HepG2 (cell line): ENCODE results near the gene DCAF7. TPM values are rescaled to one million over a fixed set of nuclear protein-coding genes. Genes with fewer than 3 reads are reported as not detected.

Experiments
- ESRRA ChIP-seq: sonication (generic); formaldehyde crosslinking; IDR thresholded peaks from 2 replicates; pipeline ENCODE4 v1.5.1; 2020; ENCODE audit warnings: mild to moderate bottlenecking, low read depth, missing genetic modification reagents
- ETV5 ChIP-seq: IDR thresholded peaks from 2 replicates; pipeline ENCODE4 v1.6.1; 2018; ENCODE audit warnings: missing biosample characterization, missing genetic modification reagents, inconsistent platforms, borderline replicate concordance
- FIP1L1 ChIP-seq: fragments of 200-400 bp; formaldehyde crosslinking; IDR thresholded peaks from 2 replicates; pipeline ENCODE4 v1.6.1; 2018; ENCODE audit warnings: low read depth, mild to moderate bottlenecking, low read length, moderate library complexity, borderline replicate concordance; ENCODE audit not compliant: insufficient read depth
- KDM1A ChIP-seq: IDR thresholded peaks from 2 replicates; pipeline ENCODE4 v1.6.1; 2016; ENCODE audit warnings: missing compliant biosample characterization
- POLR2AphosphoS5 ChIP-seq: IDR thresholded peaks from 2 replicates; pipeline ENCODE4 v1.6.1; 2012; ENCODE audit warnings: low read depth, low read length
- THYN1 ChIP-seq: sonication (generic); formaldehyde crosslinking; IDR thresholded peaks from 2 replicates; pipeline ENCODE4 v1.8.1; 2023; ENCODE audit warnings: low read depth, mild to moderate bottlenecking, moderate library complexity, missing genetic modification reagents, borderline replicate concordance
- U2AF2 ChIP-seq: fragments of 200-400 bp; formaldehyde crosslinking; IDR thresholded peaks from 2 replicates; pipeline ENCODE4 v1.6.1; 2017; ENCODE audit warnings: low read depth, mild to moderate bottlenecking, low read length
- ZNF468 ChIP-seq: sonication (generic); formaldehyde crosslinking; IDR thresholded peaks from 2 replicates; pipeline ENCODE4 v1.8.0; 2022; ENCODE audit warnings: mild to moderate bottlenecking, moderate library complexity, missing genetic modification reagents
- ZNF598 ChIP-seq: sonication (generic); formaldehyde crosslinking; IDR thresholded peaks from 2 replicates; pipeline ENCODE4 v1.5.1; 2020; ENCODE audit warnings: mild to moderate bottlenecking, missing genetic modification reagents, borderline replicate concordance
- polyA plus RNA-seq, 8 experiments: library from polyadenylated mRNA; depleted of rRNA in 3 of 8; stranded (reverse) in 7 of 8; unstranded in 1 of 8; fragments of >200 nt; fragmentation: Illumina TruSeq in 4 of 8; extraction: Trizol in 4 of 8; gene quantifications; 2 replicates each; pipeline versions ENCODE4 v1.2.1 to v1.2.3, GENCODE V29; 2011 to 2016; ENCODE audit warnings: low read depth in 4 of 8, missing spikeins in 1 of 8, mixed read lengths in 1 of 8; ENCODE audit not compliant: insufficient read depth in 1 of 8
- total RNA-seq, 5 experiments: library from RNA; depleted of rRNA; stranded (reverse); fragments of >200 nt; fragmentation: Illumina TruSeq; extraction: Trizol; gene quantifications; 2 replicates each; pipeline ENCODE4 v1.2.3, GENCODE V29; 2016; ENCODE audit warnings: low read depth in 1 of 5
- TF ChIP-seq, protein P1 (sequence below): sonication (generic); formaldehyde crosslinking; IDR thresholded peaks from 2 replicates; pipeline ENCODE4 v1.4.0; 2020; ENCODE audit warnings: missing genetic modification reagents
- TF ChIP-seq, protein P2 (sequence below): IDR thresholded peaks from 2 replicates; pipeline ENCODE4 v1.6.1; 2018; ENCODE audit warnings: missing genetic modification reagents
- TF ChIP-seq, protein P3 (sequence below): sonication (generic); formaldehyde crosslinking; IDR thresholded peaks from 2 replicates; pipeline ENCODE4 v1.5.0; 2020; ENCODE audit warnings: mild to moderate bottlenecking, missing genetic modification reagents
- TF ChIP-seq, protein P4 (sequence below), 2 experiments: sonication (generic) in 1 of 2; formaldehyde crosslinking in 1 of 2; IDR thresholded peaks; 2 replicates each; pipeline versions ENCODE4 v1.4.0 to v1.6.1; 2016 to 2020; ENCODE audit warnings: borderline replicate concordance in 1 of 2, low read depth in 1 of 2, mild to moderate bottlenecking in 1 of 2, missing genetic modification reagents in 1 of 2
- TF ChIP-seq, protein P5 (sequence below): sonication (generic); formaldehyde crosslinking; IDR thresholded peaks from 2 replicates; pipeline ENCODE4 v1.4.0; 2020; ENCODE audit warnings: mild to moderate bottlenecking, missing genetic modification reagents
- TF ChIP-seq, protein P6 (sequence below): sonication (generic); formaldehyde crosslinking; IDR thresholded peaks from 2 replicates; pipeline ENCODE4 v1.4.0; 2020; ENCODE audit warnings: missing genetic modification reagents, low read depth, mild to moderate bottlenecking, borderline replicate concordance

DCAF7 gene
- total and polyA plus RNA-seq, 2 of the 13 experiments (the other 11 are each of a cell fraction or from before 2014, with no cell fraction given): 55.2 to 73.4 TPM

DNA sequence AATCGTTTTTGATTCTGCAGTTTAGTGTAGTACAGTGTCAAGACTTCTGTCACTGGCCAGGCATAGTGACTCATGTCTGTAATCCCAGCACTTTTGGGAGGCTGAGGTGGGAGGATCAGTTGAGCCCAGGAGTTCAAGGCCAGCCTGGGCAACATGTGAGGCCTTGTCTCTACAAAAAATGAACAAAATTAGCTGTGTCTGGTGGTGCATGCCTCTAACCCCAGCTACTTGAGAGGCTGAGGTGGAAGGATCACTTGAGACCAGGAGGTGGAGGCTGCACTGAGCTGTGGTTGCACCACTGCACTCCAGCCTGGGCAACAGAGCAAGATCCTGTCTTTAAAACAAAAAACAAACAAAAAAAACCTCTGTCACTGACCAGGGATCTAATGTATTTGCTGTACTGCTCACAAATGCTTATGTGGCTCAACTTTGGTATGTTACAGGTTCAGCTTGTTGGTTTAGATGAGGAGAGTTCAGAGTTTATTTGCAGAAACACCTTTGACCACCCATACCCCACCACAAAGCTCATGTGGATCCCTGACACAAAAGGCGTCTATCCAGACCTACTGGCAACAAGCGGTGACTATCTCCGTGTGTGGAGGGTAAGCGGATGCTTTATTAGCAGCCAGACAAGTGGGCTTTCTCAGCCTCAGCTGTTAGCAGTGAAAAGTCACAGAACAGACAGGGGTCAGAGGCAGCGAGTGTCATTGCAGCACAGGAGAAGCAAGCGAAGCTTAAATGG is 27.9 kb downstream of the DCAF7 start (continued):
- TF ChIP-seq, protein P1, sequence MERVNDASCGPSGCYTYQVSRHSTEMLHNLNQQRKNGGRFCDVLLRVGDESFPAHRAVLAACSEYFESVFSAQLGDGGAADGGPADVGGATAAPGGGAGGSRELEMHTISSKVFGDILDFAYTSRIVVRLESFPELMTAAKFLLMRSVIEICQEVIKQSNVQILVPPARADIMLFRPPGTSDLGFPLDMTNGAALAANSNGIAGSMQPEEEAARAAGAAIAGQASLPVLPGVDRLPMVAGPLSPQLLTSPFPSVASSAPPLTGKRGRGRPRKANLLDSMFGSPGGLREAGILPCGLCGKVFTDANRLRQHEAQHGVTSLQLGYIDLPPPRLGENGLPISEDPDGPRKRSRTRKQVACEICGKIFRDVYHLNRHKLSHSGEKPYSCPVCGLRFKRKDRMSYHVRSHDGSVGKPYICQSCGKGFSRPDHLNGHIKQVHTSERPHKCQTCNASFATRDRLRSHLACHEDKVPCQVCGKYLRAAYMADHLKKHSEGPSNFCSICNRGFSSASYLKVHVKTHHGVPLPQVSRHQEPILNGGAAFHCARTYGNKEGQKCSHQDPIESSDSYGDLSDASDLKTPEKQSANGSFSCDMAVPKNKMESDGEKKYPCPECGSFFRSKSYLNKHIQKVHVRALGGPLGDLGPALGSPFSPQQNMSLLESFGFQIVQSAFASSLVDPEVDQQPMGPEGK (CRISPR knock-in tag): peak; percentile 62
- TF ChIP-seq, protein P2, sequence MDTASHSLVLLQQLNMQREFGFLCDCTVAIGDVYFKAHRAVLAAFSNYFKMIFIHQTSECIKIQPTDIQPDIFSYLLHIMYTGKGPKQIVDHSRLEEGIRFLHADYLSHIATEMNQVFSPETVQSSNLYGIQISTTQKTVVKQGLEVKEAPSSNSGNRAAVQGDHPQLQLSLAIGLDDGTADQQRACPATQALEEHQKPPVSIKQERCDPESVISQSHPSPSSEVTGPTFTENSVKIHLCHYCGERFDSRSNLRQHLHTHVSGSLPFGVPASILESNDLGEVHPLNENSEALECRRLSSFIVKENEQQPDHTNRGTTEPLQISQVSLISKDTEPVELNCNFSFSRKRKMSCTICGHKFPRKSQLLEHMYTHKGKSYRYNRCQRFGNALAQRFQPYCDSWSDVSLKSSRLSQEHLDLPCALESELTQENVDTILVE (CRISPR knock-in tag): no peak
- TF ChIP-seq, protein P3, sequence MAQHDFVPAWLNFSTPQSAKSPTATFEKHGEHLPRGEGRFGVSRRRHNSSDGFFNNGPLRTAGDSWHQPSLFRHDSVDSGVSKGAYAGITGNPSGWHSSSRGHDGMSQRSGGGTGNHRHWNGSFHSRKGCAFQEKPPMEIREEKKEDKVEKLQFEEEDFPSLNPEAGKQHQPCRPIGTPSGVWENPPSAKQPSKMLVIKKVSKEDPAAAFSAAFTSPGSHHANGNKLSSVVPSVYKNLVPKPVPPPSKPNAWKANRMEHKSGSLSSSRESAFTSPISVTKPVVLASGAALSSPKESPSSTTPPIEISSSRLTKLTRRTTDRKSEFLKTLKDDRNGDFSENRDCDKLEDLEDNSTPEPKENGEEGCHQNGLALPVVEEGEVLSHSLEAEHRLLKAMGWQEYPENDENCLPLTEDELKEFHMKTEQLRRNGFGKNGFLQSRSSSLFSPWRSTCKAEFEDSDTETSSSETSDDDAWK (CRISPR knock-in tag): no peak
- TF ChIP-seq THYN1 (no peak), POLR2AphosphoS5 (0 out of 2 replicates have a peak, but pooled peaks have one; percentile 41), ESRRA (CRISPR knock-in tag) (peak; percentile 88), ZNF598 (CRISPR knock-in tag) (peak; percentile 92; the same call in 1 of the 2 replicates), ETV5 (CRISPR knock-in tag) (peak; percentile 60; the same call in 1 of the 2 replicates), U2AF2 (no peak), ZNF468 (CRISPR knock-in tag) (peak; percentile 82; the same call in 1 of the 2 replicates), FIP1L1 (no peak), KDM1A (peak; percentile 99)
- TF ChIP-seq, protein P4, sequence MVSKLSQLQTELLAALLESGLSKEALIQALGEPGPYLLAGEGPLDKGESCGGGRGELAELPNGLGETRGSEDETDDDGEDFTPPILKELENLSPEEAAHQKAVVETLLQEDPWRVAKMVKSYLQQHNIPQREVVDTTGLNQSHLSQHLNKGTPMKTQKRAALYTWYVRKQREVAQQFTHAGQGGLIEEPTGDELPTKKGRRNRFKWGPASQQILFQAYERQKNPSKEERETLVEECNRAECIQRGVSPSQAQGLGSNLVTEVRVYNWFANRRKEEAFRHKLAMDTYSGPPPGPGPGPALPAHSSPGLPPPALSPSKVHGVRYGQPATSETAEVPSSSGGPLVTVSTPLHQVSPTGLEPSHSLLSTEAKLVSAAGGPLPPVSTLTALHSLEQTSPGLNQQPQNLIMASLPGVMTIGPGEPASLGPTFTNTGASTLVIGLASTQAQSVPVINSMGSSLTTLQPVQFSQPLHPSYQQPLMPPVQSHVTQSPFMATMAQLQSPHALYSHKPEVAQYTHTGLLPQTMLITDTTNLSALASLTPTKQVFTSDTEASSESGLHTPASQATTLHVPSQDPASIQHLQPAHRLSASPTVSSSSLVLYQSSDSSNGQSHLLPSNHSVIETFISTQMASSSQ (IDR thresholded peaks at IDR 0.05; ENCODE audit: low read depth): peak; percentile 52; the same call in 1 of the 2 replicates
- TF ChIP-seq, protein P4 (CRISPR knock-in tag; IDR thresholded peaks at IDR 0.05; ENCODE audit: borderline replicate concordance): peak; percentile 84
- TF ChIP-seq, protein P5, sequence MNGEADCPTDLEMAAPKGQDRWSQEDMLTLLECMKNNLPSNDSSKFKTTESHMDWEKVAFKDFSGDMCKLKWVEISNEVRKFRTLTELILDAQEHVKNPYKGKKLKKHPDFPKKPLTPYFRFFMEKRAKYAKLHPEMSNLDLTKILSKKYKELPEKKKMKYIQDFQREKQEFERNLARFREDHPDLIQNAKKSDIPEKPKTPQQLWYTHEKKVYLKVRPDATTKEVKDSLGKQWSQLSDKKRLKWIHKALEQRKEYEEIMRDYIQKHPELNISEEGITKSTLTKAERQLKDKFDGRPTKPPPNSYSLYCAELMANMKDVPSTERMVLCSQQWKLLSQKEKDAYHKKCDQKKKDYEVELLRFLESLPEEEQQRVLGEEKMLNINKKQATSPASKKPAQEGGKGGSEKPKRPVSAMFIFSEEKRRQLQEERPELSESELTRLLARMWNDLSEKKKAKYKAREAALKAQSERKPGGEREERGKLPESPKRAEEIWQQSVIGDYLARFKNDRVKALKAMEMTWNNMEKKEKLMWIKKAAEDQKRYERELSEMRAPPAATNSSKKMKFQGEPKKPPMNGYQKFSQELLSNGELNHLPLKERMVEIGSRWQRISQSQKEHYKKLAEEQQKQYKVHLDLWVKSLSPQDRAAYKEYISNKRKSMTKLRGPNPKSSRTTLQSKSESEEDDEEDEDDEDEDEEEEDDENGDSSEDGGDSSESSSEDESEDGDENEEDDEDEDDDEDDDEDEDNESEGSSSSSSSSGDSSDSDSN (CRISPR knock-in tag): peak; percentile 71
- TF ChIP-seq, protein P6, sequence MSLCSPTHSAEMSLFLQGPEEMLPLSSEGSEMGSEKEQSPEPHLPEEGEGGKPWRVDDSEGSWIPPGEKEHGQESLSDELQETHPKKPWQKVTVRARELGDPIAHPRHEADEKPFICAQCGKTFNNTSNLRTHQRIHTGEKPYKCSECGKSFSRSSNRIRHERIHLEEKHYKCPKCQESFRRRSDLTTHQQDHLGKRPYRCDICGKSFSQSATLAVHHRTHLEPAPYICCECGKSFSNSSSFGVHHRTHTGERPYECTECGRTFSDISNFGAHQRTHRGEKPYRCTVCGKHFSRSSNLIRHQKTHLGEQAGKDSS (CRISPR knock-in tag): peak; percentile 54
